ENCODE results near the gene PAF1. TPM values are rescaled to one million over a fixed set of nuclear protein-coding genes. Genes with fewer than 3 reads are reported as not detected.
"Not testable (repeated sequence)": the region's sequence is repeated elsewhere in the genome, so short reads cannot be mapped to it uniquely, and the experiment has no call there.

The PAF1 gene
- total and polyA plus RNA-seq, 2 of the 13 experiments (the other 11 are each of a cell fraction or from before 2014, with no cell fraction given): 30.2 to 31.1 TPM

DNA sequence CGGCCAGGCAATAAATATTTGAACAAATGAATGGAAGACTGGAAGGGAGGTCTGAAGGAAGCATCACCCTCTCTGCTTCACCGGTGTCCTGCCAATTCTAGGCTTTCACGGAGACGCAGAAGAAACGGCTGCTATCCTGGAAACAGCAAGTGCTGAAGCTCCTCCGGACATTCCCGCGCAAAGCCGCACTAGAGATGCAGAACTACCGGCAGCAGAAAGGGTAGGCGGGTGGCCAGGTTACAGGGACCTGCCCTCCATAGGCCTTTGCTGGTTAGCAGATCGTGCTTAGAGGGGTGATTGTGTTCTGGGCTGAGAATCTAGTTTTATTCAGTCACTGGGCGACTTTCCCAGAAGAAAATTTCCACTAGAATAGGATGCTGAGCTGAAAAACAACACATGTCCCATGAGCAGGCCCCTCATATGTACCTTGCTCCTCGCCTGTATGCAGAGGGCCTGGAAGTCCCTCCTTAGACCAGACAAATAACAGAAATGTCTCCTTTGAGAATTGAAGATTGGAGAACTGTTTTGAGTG, 11.0 kb downstream of the PAF1 start (continued):
- TF ChIP-seq PHF20 (CRISPR knock-in tag; IDR thresholded peaks at IDR 0.05): no peak

DNA sequence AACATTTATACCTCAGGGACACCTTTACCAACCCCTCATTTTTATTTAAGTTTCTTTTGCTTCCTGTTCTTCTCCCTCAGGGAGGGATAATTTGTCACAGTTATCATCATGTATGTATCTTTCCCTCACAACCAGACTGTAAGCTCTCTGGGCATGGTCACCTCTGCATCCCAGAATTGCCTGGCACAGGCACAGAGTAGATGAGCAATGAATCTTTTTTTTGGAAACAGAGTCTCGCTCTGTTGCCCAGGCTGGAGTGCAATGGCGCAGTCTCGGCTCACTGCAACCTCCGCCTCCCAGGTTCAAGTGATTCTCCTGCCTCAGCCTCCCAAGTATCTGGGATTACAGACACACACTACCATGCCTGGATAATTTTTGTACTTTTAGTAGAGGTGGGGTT, 11.5 kb downstream of the PAF1 start:
- H3K4me2 ChIP-seq (ENCODE audit: low read depth, low read length); H3K27me3 ChIP-seq (ENCODE audit: control insufficient read depth in 1 of 2, insufficient read depth in 2 of 2, low read length in 2 of 2); BruUV-seq (replicated peaks); intact Hi-C loops (cut with micrococcal nuclease; ENCODE audit: unreplicated experiment); H3K9ac ChIP-seq (ENCODE audit: insufficient read depth, low read depth, low read length); H3K79me2 ChIP-seq (ENCODE audit: insufficient read depth, low read length); DNase-seq (ENCODE audit: low spot score); POLR2A ChIA-PET; H3K4me3 ChIP-seq (replicated peaks in 1 of 3; ENCODE audit: insufficient read depth in 1 of 3, low read depth in 2 of 3, low read length in 3 of 3); in situ Hi-C loops (cut with HindIII; ENCODE audit: extremely low pct_ligation_motif_present, low pct_unique_long_range_greater_than_20kb); CTCF ChIA-PET (ENCODE audit: low intra/inter-chr PET ratio, low total read pairs); FAIRE-seq; H4K20me1 ChIP-seq (ENCODE audit: insufficient read depth, low read length); H2AFZ ChIP-seq (ENCODE audit: low read length); ATAC-seq; H3K9me3 ChIP-seq (ENCODE audit: low read length); H3K27ac ChIP-seq (ENCODE audit: extremely low read length, insufficient read depth, low read length): not testable (repeated sequence)
- H3K36me3 ChIP-seq (replicated peaks in 1 of 2; ENCODE audit: control insufficient read depth in 1 of 2, insufficient read depth in 2 of 2, low read length in 2 of 2): peaks cover 50 to 89% of the 10 kb centered on the region in 2 experiments
- peaks cover 19% of the 10 kb centered on the region for H3K4me1 ChIP-seq (ENCODE audit: insufficient read depth, low read length)
- WGBS (ENCODE audit: low lambda C conversion rate): 95% methylated on average over 4 of the region's 4 CpGs

DNA sequence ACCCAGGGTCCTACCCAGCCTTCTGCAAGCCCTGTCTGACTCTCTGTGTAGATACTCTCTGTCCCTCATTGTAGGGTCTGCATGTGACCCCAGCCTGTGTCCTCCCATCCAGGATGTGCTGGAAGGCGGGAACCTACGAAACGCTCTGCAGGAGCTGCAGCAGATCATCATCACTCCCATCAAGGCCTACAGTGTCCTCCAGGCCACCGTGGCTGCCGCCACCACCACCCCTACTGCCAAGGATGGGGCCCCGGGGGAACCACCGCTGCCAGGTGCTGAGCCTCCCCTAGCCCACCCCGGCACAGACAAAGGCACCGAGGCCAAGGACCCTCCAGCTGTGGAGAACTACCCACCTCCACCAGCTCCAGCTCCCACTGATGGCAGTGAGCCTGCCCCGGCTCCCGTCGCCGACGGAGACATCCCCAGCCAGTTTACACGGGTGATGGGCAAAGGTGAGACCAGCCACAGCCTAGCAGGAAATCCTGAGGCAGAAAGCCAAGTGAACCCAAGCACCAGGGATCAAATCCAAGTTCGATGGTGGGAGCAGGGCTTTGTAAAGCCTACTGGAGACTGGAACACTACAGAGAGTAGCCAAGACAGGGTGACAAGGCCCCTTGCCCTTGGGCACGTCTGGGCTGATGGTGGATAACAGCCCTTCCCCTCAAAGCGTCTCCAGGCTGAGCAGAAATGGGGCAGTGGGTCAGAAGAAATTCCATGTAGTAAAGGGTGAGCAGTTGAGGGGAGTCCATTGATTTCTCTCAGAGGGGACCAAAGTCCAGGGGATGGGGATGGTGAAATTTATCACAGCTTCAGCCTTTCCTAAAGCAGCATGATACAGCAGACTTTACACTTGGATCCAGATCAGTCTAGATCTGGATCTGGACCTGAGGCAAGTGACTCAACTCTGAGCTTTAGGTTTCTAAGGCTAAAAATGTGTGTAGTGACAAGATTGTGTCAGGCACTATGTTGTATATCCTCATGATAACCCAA, 13.2 kb downstream of the PAF1 start:
- ChIA-PET CTCF (ENCODE audit: low intra/inter-chr PET ratio, low total read pairs) (no interaction called here), POLR2A (interaction anchor here (0.9 to 1.5 kb wide), 5 partner anchors 10 to 58 kb away, joined by 4 to 9 read pairs (median 5); partner anchors contain the start of genes MED29, PAF1, RPS16 and SAMD4B)
- H2AFZ ChIP-seq (ENCODE audit: low read length): no peak overlapping the region
- DNase-seq (ENCODE audit: low spot score) (peak; percentile 28), ATAC-seq (peak; percentile 69), FAIRE-seq (no peak)
- WGBS (ENCODE audit: low lambda C conversion rate): 37% methylated on average over 4 of the region's 18 CpGs
- H3K27me3 ChIP-seq (ENCODE audit: control insufficient read depth in 1 of 2, insufficient read depth in 2 of 2, low read length in 2 of 2): no peaks in the 10 kb centered on the region
- H4K20me1 ChIP-seq (ENCODE audit: insufficient read depth, low read length): no peaks in the 10 kb centered on the region
- no TSS peak for BruUV-seq (replicated peaks)
- in situ Hi-C loops (cut with HindIII; ENCODE audit: extremely low pct_ligation_motif_present, low pct_unique_long_range_greater_than_20kb) (no loop called here), intact Hi-C loops (cut with micrococcal nuclease; ENCODE audit: unreplicated experiment) (no loop called here)
- H3K79me2 ChIP-seq (ENCODE audit: insufficient read depth, low read length): no peaks in the 10 kb centered on the region
- H3K9ac ChIP-seq (ENCODE audit: insufficient read depth, low read depth, low read length): no peak overlapping the region
- H3K27ac ChIP-seq (ENCODE audit: extremely low read length, insufficient read depth, low read length): peak overlapping the region; percentile 69
- H3K4me1 ChIP-seq (ENCODE audit: insufficient read depth, low read length): peaks cover 19% of the 10 kb centered on the region
- no peaks in the 10 kb centered on the region for H3K9me3 ChIP-seq (ENCODE audit: low read length)
- H3K4me3 ChIP-seq (replicated peaks in 1 of 3; ENCODE audit: insufficient read depth in 1 of 3, low read depth in 2 of 3, low read length in 3 of 3): no peak overlapping the region
- peaks cover 49 to 90% of the 10 kb centered on the region in 2 experiments for H3K36me3 ChIP-seq (replicated peaks in 1 of 2; ENCODE audit: control insufficient read depth in 1 of 2, insufficient read depth in 2 of 2, low read length in 2 of 2)
- 0 out of 2 replicates have a peak overlapping the region, but pooled peaks have one; percentile 11 for H3K4me2 ChIP-seq (ENCODE audit: low read depth, low read length)
- TF ChIP-seq EZH2 (conservative IDR thresholded peaks at IDR 0.05; ENCODE audit: low read depth, low read length) (no peak), PCBP1 (IDR thresholded peaks at IDR 0.05; ENCODE audit: borderline replicate concordance, low read depth, low read length) (no peak), ZNF660 (CRISPR knock-in tag; IDR thresholded peaks at IDR 0.05; ENCODE audit: borderline replicate concordance, low read depth) (no peak), HOXA7 (CRISPR knock-in tag; IDR thresholded peaks at IDR 0.05) (no peak), CEBPB (IDR thresholded peaks at IDR 0.05; ENCODE audit: borderline replicate concordance, low read depth, low read length) (peak; percentile 32; the same call in 1 of the 2 replicates), NFKB2 (CRISPR knock-in tag; IDR thresholded peaks at IDR 0.05; ENCODE audit: borderline replicate concordance) (no peak), PITX1 (CRISPR knock-in tag; IDR thresholded peaks at IDR 0.05) (no peak), HDAC1 (CRISPR knock-in tag; IDR thresholded peaks at IDR 0.05) (peak; percentile 34)
- TF ChIP-seq, protein P1, sequence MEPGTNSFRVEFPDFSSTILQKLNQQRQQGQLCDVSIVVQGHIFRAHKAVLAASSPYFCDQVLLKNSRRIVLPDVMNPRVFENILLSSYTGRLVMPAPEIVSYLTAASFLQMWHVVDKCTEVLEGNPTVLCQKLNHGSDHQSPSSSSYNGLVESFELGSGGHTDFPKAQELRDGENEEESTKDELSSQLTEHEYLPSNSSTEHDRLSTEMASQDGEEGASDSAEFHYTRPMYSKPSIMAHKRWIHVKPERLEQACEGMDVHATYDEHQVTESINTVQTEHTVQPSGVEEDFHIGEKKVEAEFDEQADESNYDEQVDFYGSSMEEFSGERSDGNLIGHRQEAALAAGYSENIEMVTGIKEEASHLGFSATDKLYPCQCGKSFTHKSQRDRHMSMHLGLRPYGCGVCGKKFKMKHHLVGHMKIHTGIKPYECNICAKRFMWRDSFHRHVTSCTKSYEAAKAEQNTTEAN (CRISPR knock-in tag; conservative IDR thresholded peaks at IDR 0.05): no peak
- TF ChIP-seq, protein P2, sequence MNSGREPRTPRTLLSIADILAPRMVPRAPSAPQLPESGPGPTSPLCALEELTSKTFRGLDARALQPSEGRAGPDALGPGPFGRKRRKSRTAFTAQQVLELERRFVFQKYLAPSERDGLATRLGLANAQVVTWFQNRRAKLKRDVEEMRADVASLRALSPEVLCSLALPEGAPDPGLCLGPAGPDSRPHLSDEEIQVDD (CRISPR knock-in tag; IDR thresholded peaks at IDR 0.05; ENCODE audit: borderline replicate concordance): no peak

All from HepG2 (cell line).